K562 (cell line): ENCODE results near the gene NFS1. TPM values are rescaled to one million over a fixed set of nuclear protein-coding genes. Genes with fewer than 3 reads are reported as not detected.

Experiments used
- COPS2 ChIP-seq: fragments of 450-650 bp; conservative IDR thresholded peaks from 2 replicates; pipeline ENCODE4 v1.6.1; 2016; ENCODE audit warnings: mild to moderate bottlenecking, moderate library complexity
- FOXP4 ChIP-seq: sonication (generic); formaldehyde crosslinking; IDR thresholded peaks from 2 replicates; pipeline ENCODE4 v1.8.0; 2022; ENCODE audit warnings: mild to moderate bottlenecking, missing genetic modification reagents, borderline replicate concordance
- HDAC3 ChIP-seq: fragments of 450-650 bp; IDR thresholded peaks from 2 replicates; pipeline ENCODE4 v1.6.1; 2018; ENCODE audit warnings: borderline replicate concordance, mild to moderate bottlenecking, moderate library complexity; ENCODE audit not compliant: partially characterized antibody
- HMBOX1 ChIP-seq: sonication (generic); IDR thresholded peaks from 2 replicates; pipeline ENCODE4 v1.6.1; 2016
- MYC ChIP-seq, 2 experiments: fragments of 250-450 bp in 1 of 2; sonication (Bioruptor Pico) in 1 of 2; IDR thresholded peaks; 2 replicates each; pipeline versions ENCODE4 v1.5.1 to v1.6.1; 2012 to 2021; ENCODE audit warnings: low read depth in 2 of 2, borderline replicate concordance in 1 of 2, improper control_type of control experiment in 1 of 2, low read length in 1 of 2, mild to moderate bottlenecking in 1 of 2, moderate library complexity in 1 of 2
- NFE2L1 ChIP-seq: fragments of 450-650 bp; IDR thresholded peaks from 2 replicates; pipeline ENCODE4 v1.6.1; 2016; ENCODE audit warnings: missing genetic modification characterization, low read depth, mild to moderate bottlenecking, missing compliant biosample characterization, moderate library complexity, borderline replicate concordance
- NRF1 ChIP-seq, 2 experiments: fragments of 450-650 bp; IDR thresholded peaks in 1 of 2; conservative IDR thresholded peaks in 1 of 2; 2 replicates each; pipeline ENCODE4 v1.6.1; 2014; ENCODE audit warnings: mild to moderate bottlenecking in 2 of 2
- POLR2G ChIP-seq: fragments of 200-400 bp; formaldehyde crosslinking; IDR thresholded peaks from 2 replicates; pipeline ENCODE4 v1.6.1; 2017; ENCODE audit warnings: low read depth, mild to moderate bottlenecking, antibody characterized with exemption, low read length, moderate library complexity
- SMAD4 ChIP-seq: fragments of 250-450 bp; sonication (Bioruptor Pico); conservative IDR thresholded peaks from 2 replicates; pipeline ENCODE4 v1.8.0; 2021; ENCODE audit warnings: inconsistent platforms, mild to moderate bottlenecking, moderate library complexity
- THAP12 ChIP-seq: fragments of 250-450 bp; sonication (Bioruptor Pico); IDR thresholded peaks from 2 replicates; pipeline ENCODE4 v1.9.0; 2021; ENCODE audit warnings: mild to moderate bottlenecking, inconsistent platforms
- TRIM25 ChIP-seq: fragments of 450-650 bp; IDR thresholded peaks from 2 replicates; pipeline ENCODE4 v1.7.0; 2016; ENCODE audit warnings: borderline replicate concordance
- ZBTB26 ChIP-seq: fragments of 450-650 bp; formaldehyde crosslinking; IDR thresholded peaks from 2 replicates; pipeline ENCODE4 v1.4.0; 2022; ENCODE audit warnings: missing genetic modification characterization
- ZZZ3 ChIP-seq: fragments of 450-650 bp; IDR thresholded peaks from 2 replicates; pipeline ENCODE4 v1.6.1; 2016; ENCODE audit warnings: antibody characterized with exemption, mild to moderate bottlenecking, moderate library complexity
- polyA plus RNA-seq, 8 experiments: library from polyadenylated mRNA; depleted of rRNA in 4 of 8; stranded (reverse) in 5 of 8; unstranded in 3 of 8; fragments of >200 nt; fragmentation: Nextera tagmentation in 2 of 8; fragmentation: Illumina TruSeq in 1 of 8; extraction: Ambion mirVana in 2 of 8; extraction: Trizol in 1 of 8; gene quantifications; 2 replicates each; pipeline versions ENCODE4 v1.2.1 to v1.2.3, GENCODE V29; 2011 to 2014; ENCODE audit warnings: inconsistent platforms in 1 of 8, missing spikeins in 1 of 8
- total RNA-seq, 7 experiments: library from RNA; depleted of rRNA in 6 of 7; stranded (reverse); fragments of >200 nt in 6 of 7; fragmentation: Illumina TruSeq in 2 of 7; extraction: Trizol in 2 of 7; gene quantifications; 2 replicates each; pipeline versions ENCODE4 v1.2.1 to v1.2.3, GENCODE V29; 2011 to 2021; ENCODE audit warnings: low replicate concordance in 1 of 7

NFS1 gene
- total and polyA plus RNA-seq, 9 of the 15 experiments (the other 6 are each of a cell fraction or from before 2014, with no cell fraction given): 11.5 to 84.8 (median 47.1) TPM

GRCh38 chr20:35699127-35699956, at the start of gene NFS1, which contains the start of gene ROMO1 (continued):
- TF ChIP-seq THAP12 (CRISPR knock-in tag) (no peak), NFE2L1 (tag) (no peak), FOXP4 (CRISPR knock-in tag) (no peak), NRF1 (conservative IDR thresholded peaks at IDR 0.05 in 1 of 2, IDR thresholded peaks at IDR 0.05 in 1 of 2) (peak; percentile 90 to 91), HDAC3 (no peak), ZZZ3 (no peak), POLR2G (peak; percentile 97), TRIM25 (no peak), HMBOX1 (no peak), MYC (IDR thresholded peaks at IDR 0.05; ENCODE audit: low read depth, low read length) (peak; percentile 75; the same call in 1 of the 2 replicates), MYC (CRISPR knock-in tag; IDR thresholded peaks at IDR 0.05; ENCODE audit: borderline replicate concordance, low read depth) (peak; percentile 77; the same call in 1 of the 2 replicates), COPS2 (no peak), ZBTB26 (CRISPR knock-in tag) (no peak), SMAD4 (no peak)
